Fibroblast of villous mesenchyme (primary cell): ENCODE results near the gene CASP9. TPM values are rescaled to one million over a fixed set of nuclear protein-coding genes. Genes with fewer than 3 reads are reported as not detected.
"Not testable (repeated sequence)": the region's sequence is repeated elsewhere in the genome, so short reads cannot be mapped to it uniquely, and the experiment has no call there.

ENCODE experiments used
- DNase-seq: peaks from one replicate; pipeline ENCODE4 v3.0.0-alpha.2; 2010; ENCODE audit warnings: low read depth
- H3K4me3 ChIP-seq: 2 replicates; pipeline ENCODE4 v1.5.1; 2011; ENCODE audit warnings: low read depth, mild to moderate bottlenecking, low read length
- CTCF ChIP-seq: IDR thresholded peaks from 2 replicates; pipeline ENCODE4 v1.5.1; 2012; ENCODE audit warnings: low read depth, mild to moderate bottlenecking, low read length; ENCODE audit not compliant: insufficient read depth
- total RNA-seq: library from RNA; depleted of rRNA; stranded (reverse); fragments of >200 nt; gene quantifications from 2 replicates; pipeline ENCODE4 v1.2.3, GENCODE V29; 2012

CASP9 gene
- total RNA-seq, 1 donor, result 7.3 TPM

- peak; percentile 59 for DNase-seq
- TF ChIP-seq CTCF, result peak; percentile 81
- H3K4me3 ChIP-seq, result no peak overlapping the region
Measured at GRCh38 chr1:15501208-15502032, 22.6 kb downstream of the CASP9 start.

- no peak overlapping the region for H3K4me3 ChIP-seq
- DNase-seq, result no peak
- TF ChIP-seq CTCF, result no peak
Measured at GRCh38 chr1:15500184-15501178, 23.5 kb downstream of the CASP9 start.

- TF ChIP-seq CTCF, result no peak
- no peak overlapping the region for H3K4me3 ChIP-seq
- DNase-seq, result no peak
Measured at GRCh38 chr1:15493869-15494390, 30.1 kb downstream of the CASP9 start.

GRCh38 chr1:15492596-15492995 lies 31.4 kb downstream of the CASP9 start:
- H3K4me3 ChIP-seq, result no peak overlapping the region
- no peak for TF ChIP-seq CTCF

GRCh38 chr1:15491010-15491409 lies 33.0 kb downstream of the CASP9 start:
- not testable (repeated sequence) for DNase-seq

More at GRCh38 chr1:15492596-15492995, 31.4 kb downstream of the CASP9 start:
- no peak for DNase-seq

GRCh38 chr1:15489052-15489736 lies 34.8 kb downstream of the CASP9 start:
- no peak for TF ChIP-seq CTCF
- no peak overlapping the region for H3K4me3 ChIP-seq
- no peak for DNase-seq

More at GRCh38 chr1:15491010-15491409, 33.0 kb downstream of the CASP9 start:
- not testable (repeated sequence) for H3K4me3 ChIP-seq
